Activated CD4-positive, CD25-positive, alpha-beta regulatory T cell treated with anti-CD3 and anti-CD28 coated beads, Interleukin-2, amount 50 U/mL, for 16 hours (primary cell): Measurements from ENCODE around the gene TGFBR1.
"Not testable (repeated sequence)": the region's sequence is repeated elsewhere in the genome, so short reads cannot be mapped to it uniquely, and the experiment has no call there.

Experiments used
- DNase-seq: peaks from one replicate; pipeline ENCODE4 v3.0.0-alpha.2; 2020; ENCODE audit warnings: low read depth, low spot score

TGFBR1 gene

GRCh38 chr9:99189186-99189585, 84.3 kb downstream of the TGFBR1 start:
- DNase-seq, result no peak

GRCh38 chr9:99189887-99190596, 85.1 kb downstream of the TGFBR1 start:
- DNase-seq, result no peak

GRCh38 chr9:99190597-99191283, 85.8 kb downstream of the TGFBR1 start:
- no peak for DNase-seq

- DNase-seq, result no peak
These were observed 88.0 kb downstream of the TGFBR1 start for GRCh38 chr9:99192786-99193465.

GRCh38 chr9:99193466-99193821, 88.5 kb downstream of the TGFBR1 start:
- DNase-seq, result no peak

- DNase-seq, result not testable (repeated sequence)
These were observed 91.6 kb downstream of the TGFBR1 start for GRCh38 chr9:99196484-99196883.

GRCh38 chr9:99197124-99197630, 92.3 kb downstream of the TGFBR1 start:
- no peak for DNase-seq

- no peak for DNase-seq
These were observed 93.1 kb downstream of the TGFBR1 start for GRCh38 chr9:99197987-99198386.

GRCh38 chr9:99199938-99200539, 95.1 kb downstream of the TGFBR1 start:
- DNase-seq, result no peak

- no peak for DNase-seq
These were observed 96.7 kb downstream of the TGFBR1 start for GRCh38 chr9:99201603-99202002.
